Left forelimb (tissue), 1 donor: Measurements from ENCODE around the gene RTN4RL1.
A peak's percentile ranks its signal among the peaks of the same experiment; 100 is the strongest.
"Not testable (repeated sequence)": the region's sequence is repeated elsewhere in the genome, so short reads cannot be mapped to it uniquely, and the experiment has no call there.

ENCODE experiments used
- DNase-seq: peaks from one replicate; pipeline ENCODE4 v3.0.0-alpha.2; 2018; ENCODE audit warnings: low spot score

Gene RTN4RL1

DNA sequence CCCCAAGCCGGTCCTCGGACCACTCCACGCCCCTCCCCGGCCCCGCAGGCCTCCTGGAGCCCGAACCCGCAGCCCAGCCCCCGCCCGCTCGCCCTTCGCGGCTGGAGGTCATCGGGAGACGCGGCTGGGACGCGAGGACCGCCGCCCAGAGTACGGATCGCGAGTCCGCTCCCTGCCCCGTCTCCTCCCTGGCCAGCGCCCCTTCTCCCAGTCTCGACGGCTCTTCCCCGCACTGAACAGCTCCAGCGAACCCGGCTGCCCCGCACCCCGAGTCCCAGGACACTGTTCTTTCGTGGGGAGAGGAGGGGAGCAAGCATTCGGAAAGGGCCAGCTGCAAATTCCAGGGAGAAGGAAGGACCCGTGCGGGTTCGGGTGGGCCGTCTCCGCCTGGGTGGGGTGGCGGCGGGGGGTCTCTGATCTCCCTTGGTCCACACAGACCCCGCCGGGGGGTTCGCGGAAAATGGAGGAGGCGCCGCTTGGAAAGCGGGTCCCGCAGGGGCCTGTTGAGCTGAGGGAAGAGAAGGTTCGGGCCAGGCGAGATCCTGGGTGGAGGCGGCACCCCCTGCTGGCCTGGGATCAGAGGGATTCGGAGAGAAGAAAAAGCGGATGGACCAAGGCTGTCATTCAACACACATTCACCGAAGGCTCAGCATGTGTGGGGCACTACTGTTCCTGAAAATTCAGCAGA lies 632 bp upstream of the RTN4RL1 start:
- DNase-seq = no peak

DNA sequence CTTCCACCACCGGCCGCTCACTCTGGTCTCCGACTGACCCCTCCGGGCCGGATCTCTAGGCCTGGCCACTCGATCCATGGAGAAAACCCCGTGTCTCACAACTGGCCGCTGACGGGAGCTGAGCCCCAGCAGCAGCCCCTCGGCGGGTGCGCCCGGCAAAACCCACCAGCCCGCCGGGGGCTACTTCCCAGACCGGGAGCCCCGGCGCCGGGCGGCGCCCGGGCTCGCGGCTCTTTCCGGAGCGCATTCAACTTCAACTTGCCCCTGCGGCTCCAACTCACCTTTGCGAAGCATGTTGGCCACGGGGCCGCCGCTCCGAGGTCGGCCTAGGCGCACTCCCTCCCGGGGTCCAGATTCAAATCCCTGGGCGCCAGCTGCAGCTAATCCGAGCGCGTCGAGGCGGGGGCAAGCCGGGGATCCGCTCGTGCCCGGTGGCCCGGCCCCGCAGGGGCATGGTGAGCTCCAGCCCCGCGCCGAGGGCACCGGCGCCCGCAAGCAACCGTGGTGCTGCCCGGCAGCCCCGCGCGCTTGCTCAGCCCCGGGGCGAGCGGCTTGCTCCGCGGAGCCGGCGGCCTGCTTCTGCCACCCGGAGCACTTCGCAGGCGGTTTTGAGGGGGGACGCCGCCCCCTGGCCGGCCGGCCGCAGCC lies 438 bp downstream of the RTN4RL1 start:
- no peak for DNase-seq

DNA sequence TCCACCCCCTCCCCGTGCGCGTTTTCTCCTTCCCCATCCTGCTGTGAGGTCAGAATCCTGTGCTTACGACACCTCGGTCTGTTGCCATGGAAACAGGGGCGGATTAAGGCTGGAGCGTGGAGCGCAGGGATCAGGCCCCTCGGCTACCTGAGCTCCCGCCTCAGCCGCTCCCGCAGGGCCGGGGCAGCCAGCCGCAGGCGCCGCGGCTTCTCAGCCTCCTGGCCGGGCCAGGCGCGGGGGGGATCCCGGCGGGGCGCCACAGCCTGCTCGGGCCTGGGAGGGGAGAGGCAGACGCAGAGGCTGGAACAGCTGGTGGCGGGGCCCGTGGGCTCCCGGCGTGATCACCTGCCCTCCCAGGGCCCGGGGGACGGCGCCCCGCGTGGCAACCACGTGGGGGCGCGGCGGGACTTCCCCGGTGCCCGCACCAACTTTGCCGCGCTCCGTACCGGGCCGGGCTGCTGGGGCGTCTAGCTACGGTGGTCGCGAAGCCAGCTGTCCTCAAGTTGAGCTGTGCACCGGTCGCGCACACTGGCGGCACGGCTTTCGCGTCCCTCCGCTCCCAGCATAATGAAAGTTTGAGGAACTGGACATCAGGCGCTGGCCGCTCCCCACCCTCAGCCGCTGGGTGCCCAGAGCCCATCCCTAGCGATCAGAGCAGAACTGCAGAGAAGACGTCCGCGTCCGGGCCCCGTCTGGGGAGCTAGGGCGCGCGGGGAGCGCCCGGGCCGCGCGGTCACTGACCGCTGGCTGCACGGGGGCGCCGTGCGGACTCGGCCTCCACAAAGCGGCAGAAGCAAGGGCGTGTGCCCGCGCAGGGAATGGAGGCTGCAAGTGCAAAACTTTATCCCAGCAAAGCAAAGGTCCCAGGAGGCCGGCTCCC lies 1.2 kb downstream of the RTN4RL1 start:
- no peak for DNase-seq

DNA sequence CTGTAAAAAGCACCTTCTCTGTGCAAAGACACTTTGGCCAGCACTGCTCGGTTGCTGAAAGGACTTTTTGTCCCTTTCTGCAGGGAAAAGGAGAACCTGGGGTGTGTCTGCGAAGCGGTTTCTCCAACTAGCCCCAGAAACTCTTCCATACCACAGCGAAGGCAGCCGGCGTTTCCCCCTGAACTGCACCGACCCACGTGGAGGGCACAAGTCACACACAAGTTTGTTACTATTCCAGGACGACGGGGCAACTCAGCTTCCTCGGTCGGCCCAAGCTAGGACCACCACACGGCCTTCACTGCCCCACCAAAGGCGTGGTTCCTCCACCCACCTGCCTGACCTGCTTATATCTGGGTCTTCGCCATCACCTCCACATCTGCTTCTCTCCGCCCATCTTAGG lies 1.9 kb downstream of the RTN4RL1 start:
- no peak for DNase-seq

DNA sequence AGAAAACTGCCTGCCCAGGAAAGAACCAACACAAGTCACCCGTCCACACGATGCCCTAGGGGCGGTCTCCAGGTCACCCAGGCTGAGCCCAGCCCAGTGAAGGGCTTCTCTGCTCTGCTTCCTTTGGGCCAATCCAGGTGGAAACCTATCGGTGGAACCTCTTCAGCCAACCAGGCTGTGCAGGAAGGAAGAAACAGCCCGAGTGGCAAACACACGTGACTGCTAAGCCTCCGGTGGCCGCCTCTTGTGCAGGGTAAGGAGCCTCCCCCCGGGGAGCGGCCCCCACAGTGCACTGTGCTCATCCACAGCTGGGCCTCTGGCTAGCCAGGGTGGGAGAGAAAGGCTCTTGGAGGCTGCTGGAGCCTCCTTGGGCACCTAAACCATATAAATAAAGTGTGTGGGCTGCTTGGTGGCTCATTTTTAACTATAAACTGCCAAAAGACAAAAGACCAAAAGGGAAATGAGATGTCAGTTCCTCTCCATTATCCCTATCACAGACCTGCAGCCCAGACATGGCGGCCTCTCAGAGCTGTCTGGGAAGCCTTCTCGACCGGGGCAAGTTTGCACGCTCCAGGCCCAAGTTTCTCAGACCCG lies 2.4 kb downstream of the RTN4RL1 start:
- DNase-seq = no peak

DNA sequence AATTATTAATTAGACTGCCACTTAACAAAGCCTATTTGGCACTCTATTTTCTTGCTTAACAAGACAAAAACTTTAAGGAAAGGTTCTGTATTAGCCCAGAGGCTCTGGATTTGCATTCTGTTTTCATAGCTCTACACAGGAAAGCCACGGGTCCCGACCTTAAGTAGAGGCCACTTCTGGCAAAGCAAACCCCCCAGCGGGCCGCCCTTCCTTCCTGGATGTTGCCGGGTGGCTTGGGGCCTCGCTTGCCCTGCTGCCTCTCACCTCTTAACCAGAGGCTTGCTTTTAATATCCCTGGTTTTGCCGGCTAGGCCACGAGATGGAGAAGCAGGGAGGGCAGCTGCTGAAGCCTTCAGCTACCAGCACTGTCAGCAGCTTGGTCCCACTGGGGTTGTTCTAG lies 4.4 kb downstream of the RTN4RL1 start:
- no peak for DNase-seq

DNA sequence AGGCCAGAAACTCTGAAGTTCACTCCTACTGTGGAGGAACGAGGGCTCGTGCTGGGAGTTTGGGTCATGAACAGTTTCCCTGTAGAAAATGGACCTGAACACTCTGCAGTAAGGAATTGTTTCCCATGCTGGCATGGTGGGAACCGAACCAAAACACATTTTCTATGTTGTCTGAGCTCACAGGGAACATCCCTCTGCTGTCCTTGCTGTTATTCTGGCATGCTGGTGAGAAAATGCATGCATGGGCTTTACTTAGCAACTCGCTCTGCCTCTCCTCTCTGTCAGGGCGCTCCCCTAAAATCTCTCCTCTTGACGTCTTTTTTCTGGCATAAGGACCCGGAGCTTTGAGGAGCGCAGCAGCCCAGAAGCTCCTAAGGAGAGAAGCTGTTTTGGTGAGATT lies 5.4 kb downstream of the RTN4RL1 start:
- DNase-seq = no peak

DNA sequence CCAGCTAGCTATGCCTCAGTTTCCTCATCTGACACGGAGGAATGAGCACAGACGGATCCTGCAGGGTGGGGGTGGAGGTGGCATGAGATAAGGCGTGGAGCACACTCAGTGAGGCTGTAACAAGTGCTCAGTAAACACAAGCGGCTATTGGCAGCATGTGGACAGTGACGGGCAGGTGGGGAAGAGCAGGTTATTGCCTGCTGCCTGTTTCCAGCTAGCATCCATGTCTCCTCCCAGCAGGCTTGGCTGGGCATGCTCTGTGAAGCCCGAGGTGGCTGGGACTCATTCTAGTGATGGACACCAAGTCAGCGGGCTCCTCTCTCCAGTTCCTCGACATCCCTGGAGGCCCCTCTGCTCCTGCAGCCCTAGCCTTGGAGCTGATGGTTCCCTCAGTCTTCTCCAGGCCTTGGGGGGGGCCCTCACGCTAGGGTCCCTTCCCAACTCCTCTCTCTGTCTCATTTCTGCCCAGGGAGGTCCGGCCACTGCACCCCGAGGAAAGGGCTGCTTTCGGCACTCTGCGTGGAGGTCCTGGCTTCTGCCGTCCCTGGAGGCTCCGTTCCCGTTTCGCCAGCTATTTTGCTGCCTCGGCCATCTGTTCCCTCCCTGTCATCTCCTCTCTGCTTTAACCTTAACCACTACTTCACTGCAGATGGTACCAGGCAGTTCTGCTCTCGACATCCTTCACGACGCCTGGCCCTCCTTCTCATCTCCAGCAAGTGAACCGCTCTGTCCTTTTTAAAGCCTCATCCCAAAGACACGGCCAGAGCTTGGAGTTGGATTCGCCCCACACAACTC lies 6.2 kb downstream of the RTN4RL1 start:
- DNase-seq = no peak

DNA sequence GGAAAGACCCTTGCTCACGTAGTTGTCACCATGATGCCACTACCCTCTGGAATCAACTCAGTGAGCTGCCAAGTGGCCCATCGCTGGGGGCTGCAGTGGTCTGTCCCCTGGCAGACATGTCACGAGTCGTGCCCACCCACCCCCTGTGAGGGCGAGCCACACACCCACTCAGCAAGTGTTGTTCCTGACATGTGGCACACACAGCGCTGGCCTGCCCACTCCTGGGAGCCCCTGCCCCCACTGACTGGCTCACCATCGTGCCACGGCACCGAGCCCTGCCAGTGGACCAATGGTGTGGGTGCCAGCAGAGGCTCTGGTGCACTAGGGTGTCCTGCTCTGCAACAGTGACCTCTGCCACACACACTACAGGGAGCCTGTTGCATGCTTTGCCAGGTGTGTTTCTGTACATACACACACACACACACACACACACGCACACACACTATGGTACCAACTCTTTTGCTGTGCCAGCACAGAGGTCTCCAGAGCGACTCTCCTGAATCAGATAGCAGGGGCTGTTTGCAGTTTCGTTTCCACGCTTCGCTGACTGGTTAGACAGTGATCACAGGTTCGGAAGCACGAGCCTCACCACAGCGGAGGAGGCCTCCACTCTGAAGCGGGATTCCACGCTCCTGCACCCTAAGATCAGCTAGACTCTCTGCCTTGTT lies 7.7 kb downstream of the RTN4RL1 start:
- DNase-seq = no peak

DNA sequence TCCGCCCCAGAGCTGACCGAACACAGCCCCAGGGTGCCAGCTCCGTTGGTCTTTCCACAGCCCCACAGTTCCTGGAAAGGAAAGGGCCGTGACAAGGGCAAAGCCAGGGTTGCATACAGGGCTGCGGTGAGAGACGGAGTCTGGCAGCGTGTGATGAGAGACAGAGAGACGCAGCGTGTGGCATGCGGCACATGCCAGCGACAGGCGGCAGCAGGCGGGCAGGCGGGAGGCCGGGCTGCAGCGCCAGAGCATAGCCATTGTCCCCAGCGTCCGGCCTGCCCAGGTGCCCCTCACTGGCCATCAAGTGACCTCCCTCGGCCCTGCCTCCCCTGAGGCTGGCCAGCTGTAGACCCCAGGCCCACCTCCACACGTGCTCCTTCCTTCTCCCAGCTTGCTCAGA lies 8.6 kb downstream of the RTN4RL1 start:
- no peak for DNase-seq

DNA sequence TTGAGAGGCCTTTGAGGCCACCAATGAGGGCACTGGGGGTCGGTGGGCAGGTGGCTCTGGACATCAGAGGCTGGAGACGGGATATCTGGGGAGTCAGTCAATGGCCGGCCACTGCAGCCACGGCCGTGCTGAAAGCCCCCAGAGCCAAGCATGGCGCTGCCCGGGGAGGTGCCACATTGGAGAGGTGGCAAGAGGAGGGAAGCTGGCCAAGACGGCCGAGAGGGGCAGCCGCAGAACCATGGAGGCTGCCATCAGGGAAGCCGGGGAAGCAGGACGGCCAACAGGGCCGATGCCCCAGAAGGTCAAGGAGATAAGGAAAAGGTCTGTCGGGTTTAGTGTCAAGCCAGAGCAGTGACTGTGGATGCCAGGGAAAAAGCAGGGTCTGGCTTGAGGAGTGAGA lies 9.8 kb downstream of the RTN4RL1 start:
- DNase-seq = no peak

DNA sequence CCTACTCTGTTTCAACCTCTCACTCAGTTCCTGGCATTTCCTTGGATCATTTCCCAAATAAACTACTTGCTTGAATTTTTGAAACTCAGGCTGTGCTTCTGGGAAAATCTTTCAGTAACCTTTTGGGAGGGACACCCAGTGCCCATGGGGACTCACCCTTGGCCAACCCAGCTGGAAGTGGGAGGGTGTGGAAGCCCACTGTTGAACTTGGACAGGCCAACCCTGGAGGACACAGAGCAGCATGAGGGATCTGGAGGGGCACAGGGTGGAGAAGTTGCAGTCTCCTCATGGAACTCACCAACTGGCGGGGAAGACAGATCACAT lies 11.2 kb downstream of the RTN4RL1 start:
- DNase-seq = no peak

DNA sequence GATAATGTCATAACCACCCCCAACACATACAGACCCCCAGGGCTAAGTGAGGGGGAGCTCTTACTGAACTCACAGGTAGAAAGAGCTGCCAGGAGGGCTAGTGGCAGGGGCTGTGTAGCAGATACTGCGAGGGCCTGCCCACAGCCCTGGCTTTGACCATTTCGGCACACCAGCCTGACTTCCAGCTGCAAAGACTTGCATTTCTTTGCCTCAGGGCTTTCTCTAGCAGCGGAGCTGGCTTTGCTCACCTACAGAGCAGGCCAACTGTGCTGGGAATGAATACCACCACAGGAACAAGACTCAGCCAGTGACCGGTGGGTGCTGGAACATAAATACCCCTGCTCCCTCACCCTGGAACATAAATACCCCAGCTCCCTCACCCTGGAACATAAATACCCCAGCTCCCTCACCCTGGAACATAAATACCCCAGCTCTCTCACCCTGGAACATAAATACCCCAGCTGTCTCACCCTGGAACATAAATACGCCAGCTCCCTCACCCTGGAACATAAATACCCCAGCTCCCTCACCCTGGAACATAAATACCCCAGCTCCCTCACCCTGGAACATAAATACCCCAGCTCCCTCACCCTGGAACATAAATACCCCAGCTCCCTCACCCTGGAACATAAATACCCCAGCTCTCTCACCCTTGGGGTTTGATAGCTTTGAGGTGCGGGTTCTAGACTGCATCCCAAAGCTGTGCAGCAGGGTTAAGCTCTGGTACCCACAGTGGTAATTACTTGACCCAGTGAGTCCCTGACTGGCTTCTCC lies 11.7 kb downstream of the RTN4RL1 start:
- not testable (repeated sequence) for DNase-seq

DNA sequence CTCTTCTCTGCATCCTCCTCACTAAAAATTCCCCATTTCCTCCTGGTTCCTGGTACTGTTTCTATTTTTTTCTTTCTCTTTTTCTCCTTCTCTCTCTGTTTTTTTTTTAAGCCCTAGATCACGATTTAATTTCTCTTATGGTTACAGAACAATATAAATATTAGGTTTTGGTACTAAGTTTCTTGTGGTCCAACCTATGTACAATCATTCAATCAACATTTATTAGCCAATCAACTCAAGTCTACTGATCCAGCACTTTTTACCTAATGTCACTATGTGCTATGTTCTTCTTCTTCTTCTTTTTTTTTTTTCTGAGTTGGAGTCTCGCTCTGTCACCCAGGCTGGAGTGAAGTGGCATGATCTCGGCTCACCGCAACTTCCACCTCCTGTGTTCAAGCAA lies 12.6 kb downstream of the RTN4RL1 start:
- no peak for DNase-seq

DNA sequence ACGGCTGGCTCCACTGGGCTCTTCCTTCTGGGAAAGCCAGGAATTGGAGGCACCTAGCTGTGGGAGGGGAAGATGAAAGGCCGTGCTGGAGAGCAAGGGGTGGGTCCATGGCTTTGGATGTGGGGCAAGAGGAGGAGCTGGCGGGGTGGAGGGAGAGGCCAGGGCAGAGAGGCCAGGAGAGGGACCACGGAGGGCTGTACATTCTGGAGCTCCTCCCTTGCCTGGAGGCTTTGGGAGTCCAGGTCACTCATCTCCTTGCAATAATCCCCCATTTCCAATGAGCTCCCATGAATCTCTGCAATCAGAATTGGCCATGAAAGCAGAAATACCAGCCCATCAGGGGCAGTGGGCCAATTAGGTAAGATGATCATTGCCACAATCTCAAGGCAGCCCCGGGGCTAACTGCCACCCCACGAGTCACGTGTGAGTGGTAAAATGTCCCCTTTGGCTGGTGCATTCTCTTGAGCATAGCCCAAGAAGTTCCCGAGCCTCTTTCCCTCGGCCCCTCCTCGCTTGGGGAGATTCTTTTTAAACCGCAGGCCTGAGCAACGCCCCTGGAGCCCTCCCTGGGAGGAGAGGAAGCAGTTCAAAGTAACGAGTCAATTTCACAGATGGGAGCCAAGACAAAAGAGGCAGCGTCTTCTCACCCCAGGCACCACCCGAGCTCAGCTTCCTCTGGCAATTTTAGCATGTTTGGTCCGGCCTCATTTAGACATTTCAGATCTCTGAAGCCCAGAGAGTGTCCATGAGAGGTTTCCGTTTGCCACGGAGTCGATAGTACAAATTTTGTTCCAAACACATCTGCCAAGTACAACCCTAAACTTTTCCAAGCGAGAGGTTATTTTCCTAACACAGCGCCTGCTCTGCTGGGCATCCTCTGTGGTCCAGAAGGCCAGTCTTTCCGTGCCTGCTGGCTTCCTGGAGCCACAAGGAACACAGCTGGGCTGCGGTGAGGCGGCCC lies 13.4 kb downstream of the RTN4RL1 start:
- DNase-seq = peak; percentile 68

DNA sequence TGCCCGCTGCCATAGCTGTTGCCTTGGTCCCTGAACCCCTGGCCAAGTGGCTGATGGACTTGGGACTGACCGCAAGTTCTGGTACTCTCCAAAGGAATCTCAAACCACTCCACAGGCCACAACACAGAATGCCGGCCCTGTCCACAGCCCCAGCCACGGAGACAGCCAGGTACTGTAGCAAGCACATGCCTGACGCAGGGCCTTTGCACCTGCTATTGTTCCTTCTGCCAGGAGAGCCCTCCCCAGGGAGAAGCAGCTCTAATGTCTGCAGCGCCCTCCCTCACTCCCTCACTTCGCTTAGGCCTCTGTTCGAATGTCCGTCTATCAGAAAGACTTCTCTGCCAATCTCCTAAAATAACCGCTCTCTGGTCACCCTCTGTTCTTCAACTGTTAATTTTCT lies 15.4 kb downstream of the RTN4RL1 start:
- no peak for DNase-seq

DNA sequence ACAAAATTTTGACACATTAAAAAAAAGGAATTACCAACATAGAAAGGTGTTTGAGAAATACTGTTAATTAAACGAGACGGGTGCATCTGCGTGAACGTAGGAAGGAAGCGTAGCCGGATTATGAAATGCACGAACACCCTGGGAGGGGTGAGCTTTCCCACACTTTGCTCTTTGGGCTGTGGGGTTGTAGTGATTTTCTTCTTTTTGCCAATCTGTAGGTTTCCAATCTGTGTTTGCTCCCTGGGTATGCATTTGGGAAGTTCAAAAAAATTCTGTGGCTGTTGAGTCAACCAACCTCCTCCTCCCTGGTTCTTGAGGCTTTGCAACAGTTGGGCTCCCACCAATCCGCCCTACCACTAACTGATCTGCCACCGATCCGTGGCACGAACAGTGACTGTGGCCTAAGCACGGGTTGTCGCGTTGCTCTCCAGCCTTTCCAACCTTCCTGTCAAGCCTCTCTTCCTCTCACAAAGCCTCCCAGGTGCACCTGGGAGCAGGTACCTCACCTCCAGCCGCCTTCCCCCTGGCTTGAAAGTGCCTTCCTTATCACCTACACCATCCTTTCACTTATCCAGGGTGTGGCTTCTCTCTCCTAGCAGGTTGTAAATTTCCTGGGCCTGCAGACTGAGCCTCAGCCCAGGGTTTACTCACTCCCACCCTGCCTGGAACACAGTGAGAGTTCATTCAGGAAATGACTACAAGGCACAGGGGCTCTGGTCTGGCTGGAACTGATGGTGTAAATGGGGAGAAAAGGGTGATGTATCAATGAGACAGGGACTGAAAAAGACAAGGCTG lies 16.6 kb downstream of the RTN4RL1 start:
- no peak for DNase-seq

DNA sequence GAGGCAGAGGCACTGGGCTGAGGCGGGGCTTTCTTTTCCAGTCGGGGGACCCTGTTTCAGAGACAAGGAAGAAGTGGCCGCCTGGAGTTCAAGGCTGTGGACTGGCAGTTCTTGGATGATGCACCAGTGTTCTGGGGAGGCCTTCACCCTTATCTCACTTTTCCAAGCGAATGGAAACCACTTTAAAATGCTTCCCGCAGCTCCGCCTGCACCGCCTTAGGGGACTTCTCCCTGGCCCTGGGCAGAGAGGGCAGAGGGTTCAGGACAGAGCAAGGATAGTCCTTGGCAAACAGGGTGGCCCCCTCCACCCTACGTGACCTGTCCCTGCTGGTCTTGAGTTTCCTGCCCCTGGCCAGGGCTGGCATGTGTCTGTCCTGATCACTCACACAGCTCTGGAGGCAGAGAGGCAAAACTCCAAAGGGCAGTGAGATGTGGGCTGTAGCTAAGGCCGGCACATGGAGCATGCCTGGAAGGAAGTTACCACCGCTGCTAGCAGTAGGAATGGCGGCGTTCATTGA lies 20.6 kb downstream of the RTN4RL1 start:
- DNase-seq = no peak
